SJCRH30 (cell line): ENCODE measurements around the gene CTNNBL1. TPM values are rescaled to one million over a fixed set of nuclear protein-coding genes. Genes with fewer than 3 reads are reported as not detected.

Source experiments
- DNase-seq, 2 experiments: peaks; one replicate each; pipeline ENCODE4 v3.0.0-alpha.2; 2015 to 2020
- H3K27ac ChIP-seq: fragments of 250-450 bp; sonication (Bioruptor Pico); 2 replicates; pipeline ENCODE4 v1.5.1; 2020; ENCODE audit warnings: mild to moderate bottlenecking, moderate library complexity
- H3K27me3 ChIP-seq: fragments of 250-450 bp; sonication (Bioruptor Pico); 2 replicates; pipeline ENCODE4 v1.5.1; 2020; ENCODE audit warnings: mild to moderate bottlenecking, moderate library complexity
- H3K36me3 ChIP-seq: fragments of 250-450 bp; sonication (Bioruptor Pico); 2 replicates; pipeline ENCODE4 v1.5.1; 2020; ENCODE audit warnings: mild to moderate bottlenecking, moderate library complexity
- H3K4me1 ChIP-seq: fragments of 250-450 bp; sonication (Bioruptor Pico); 2 replicates; pipeline ENCODE4 v1.5.1; 2020; ENCODE audit warnings: mild to moderate bottlenecking, moderate library complexity
- H3K4me3 ChIP-seq: fragments of 250-450 bp; sonication (Bioruptor Pico); 2 replicates; pipeline ENCODE4 v1.5.1; 2020; ENCODE audit warnings: mild to moderate bottlenecking, moderate library complexity
- H3K9me3 ChIP-seq: fragments of 250-450 bp; sonication (Bioruptor Pico); replicated peaks from 2 replicates; pipeline ENCODE4 v1.5.1; 2020; ENCODE audit warnings: mild to moderate bottlenecking, moderate library complexity
- total RNA-seq: library from RNA; depleted of rRNA; stranded (reverse); fragments of >200 nt; shearing (Covaris generic); gene quantifications from 2 replicates; pipeline ENCODE4 v1.2.3, GENCODE V29; 2014

CTNNBL1 gene
- total RNA-seq, 1 experiment from 2014 or later: 89.5 TPM

DNA sequence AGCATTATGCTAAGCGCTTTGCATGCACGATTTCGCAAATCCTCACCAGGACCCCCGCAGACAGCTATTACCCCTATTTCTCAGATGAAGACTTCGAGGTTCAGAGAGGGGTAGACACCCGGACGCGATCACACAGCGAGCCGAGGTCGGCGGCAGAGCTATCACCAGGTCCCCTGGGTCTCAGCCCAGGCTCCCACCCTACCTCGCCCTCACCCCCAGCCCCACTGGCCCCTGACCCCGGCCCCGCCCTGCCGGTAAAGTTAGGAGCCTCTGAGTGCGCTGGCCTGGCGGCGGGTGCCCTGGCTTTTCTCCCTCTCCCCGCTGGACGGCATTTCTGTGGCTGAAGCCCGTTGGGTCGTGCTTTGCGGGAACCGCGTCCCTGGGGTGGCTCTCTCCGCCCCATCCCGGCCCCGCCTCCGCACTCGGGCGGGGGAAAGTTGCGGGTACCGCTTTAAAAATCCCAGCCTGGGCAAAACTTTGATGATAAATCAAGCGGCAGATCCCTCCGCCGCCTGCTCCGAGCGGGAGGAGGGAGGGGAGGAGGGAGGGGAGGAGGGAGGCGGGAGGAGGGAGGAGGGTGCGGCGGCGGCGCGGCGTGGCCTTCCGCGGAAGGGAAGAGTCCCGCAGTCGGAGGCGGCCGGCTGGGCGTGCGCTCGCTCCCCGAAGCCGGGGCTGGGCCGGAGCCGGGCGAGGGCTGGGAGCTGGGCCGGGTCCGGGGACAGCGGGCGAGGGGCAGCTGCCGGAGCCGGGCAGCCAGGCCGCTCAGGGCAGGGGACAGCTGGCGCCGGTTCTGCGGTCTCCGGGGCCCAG lies 208.9 kb downstream of the CTNNBL1 start, which contains the start of gene VSTM2L:
Gene VSTM2L, plus strand, starts transcription at position 624 of the 810 bp plus-strand sequence. CDS start 224 bp downstream, outside the sequence.
- no peaks in the 10 kb centered on the region for H3K27me3 ChIP-seq
- no peak for DNase-seq
- H3K27ac ChIP-seq: no peak within 1 kb of the TSS
- no peaks in the 10 kb centered on the region for H3K9me3 ChIP-seq
- H3K36me3 ChIP-seq: no peaks in the 10 kb centered on the region
- peaks cover 7% of the 10 kb centered on the region for H3K4me1 ChIP-seq
- no peak within 1 kb of the TSS for H3K4me3 ChIP-seq

DNA sequence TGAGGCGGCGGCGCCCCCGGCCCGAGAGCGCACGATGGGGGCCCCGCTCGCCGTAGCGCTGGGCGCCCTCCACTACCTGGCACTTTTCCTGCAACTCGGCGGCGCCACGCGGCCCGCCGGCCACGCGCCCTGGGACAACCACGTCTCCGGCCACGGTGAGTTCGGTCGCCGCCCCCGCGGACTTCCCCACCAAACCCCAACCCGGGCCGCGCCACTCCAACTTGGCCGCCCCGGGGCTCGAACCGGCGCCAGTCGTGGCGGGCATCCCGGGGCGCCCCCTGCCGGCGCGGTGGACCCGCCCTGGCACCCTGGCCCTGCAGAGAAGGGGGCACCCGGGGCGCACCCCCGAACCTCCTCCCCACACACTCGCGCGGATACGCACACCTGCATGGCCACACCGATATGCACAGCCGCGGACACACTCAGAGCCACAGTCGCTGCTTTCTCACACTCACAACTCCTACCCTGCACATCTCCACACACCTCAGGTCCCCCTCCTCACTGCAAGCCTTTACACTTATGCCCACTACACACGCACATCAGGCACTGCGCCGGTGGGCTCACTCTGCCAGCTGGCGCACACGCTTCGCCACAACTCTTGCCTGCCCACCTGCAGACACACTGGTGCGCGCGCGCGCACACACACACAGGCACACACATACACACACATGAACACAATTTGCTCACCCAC lies 209.6 kb downstream of the CTNNBL1 start:
- no peak for DNase-seq
- H3K4me1 ChIP-seq: peaks cover 14% of the 10 kb centered on the region
- H3K27me3 ChIP-seq: no peaks in the 10 kb centered on the region
- no peak overlapping the region for H3K4me3 ChIP-seq
- no peaks in the 10 kb centered on the region for H3K36me3 ChIP-seq
- no peak overlapping the region for H3K27ac ChIP-seq
- H3K9me3 ChIP-seq: no peaks in the 10 kb centered on the region

- peaks cover 17% of the 10 kb centered on the region for H3K4me1 ChIP-seq
- DNase-seq: no peak
- H3K27me3 ChIP-seq: no peaks in the 10 kb centered on the region
- H3K9me3 ChIP-seq: no peaks in the 10 kb centered on the region
- H3K36me3 ChIP-seq: no peaks in the 10 kb centered on the region
- H3K27ac ChIP-seq: no peak overlapping the region
- H3K4me3 ChIP-seq: no peak overlapping the region
These were observed 210.3 kb downstream of the CTNNBL1 start for GRCh38 chr20:37904008-37904642.

- Histone ChIP-seq H3K36me3 (no peaks in the 10 kb centered on the region), H3K27me3 (no peaks in the 10 kb centered on the region)
- DNase-seq: no peak
These were observed 211.1 kb downstream of the CTNNBL1 start for GRCh38 chr20:37904845-37905373.

DNA sequence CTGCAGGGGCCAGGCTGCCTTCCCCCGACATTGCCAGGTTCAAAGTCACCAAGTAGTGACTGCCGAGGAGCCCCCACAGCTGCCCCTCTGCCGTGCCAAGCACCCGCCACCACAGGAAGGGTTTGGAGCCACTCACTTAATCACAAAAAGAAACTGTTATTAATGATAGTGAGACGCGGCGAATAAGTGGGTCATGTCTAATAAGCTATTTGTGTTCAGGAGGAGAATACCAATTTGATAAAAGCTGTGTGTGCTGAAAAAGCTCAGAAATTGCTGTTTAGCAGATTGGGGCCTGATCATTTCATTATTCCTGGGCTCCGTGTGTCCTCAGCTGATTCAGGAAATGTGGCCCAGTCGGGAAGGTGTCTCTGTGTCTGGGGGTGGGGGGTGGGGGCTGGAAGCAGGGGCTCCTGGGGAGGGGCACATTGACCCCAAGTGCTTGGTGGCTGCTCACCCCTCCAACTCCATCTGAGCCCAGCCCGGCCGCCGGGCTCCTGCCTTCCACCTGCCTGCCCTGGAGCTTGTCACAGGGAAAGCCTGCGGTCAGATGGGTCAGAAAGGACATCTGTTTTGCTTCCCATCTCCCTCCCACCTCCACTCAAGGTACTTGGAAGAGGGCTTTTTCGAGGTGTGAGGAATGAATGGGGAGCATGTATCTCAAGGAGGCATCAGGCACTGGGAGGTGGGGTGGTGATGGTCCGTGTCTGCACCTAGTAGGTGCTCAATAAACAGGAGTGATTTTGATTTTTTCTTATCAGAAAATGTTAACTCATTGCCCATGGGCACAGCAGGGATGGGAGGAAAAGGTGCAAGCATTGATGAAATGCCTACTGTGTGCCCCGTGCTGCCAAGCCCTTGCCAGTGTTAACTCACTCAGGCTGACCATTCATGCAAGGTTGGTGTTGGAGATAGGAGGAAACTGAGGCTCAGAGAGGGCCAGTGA lies 212.1 kb downstream of the CTNNBL1 start:
- Histone ChIP-seq H3K27ac (no peak overlapping the region), H3K4me1 (peaks cover 17% of the 10 kb centered on the region), H3K9me3 (no peaks in the 10 kb centered on the region), H3K4me3 (no peak overlapping the region), H3K27me3 (no peaks in the 10 kb centered on the region), H3K36me3 (no peaks in the 10 kb centered on the region)
- no peak for DNase-seq

More at GRCh38 chr20:37904845-37905373, 211.1 kb downstream of the CTNNBL1 start:
- H3K27ac ChIP-seq: no peak overlapping the region
- H3K4me3 ChIP-seq: no peak overlapping the region
- no peaks in the 10 kb centered on the region for H3K9me3 ChIP-seq
- H3K4me1 ChIP-seq: peaks cover 17% of the 10 kb centered on the region

DNA sequence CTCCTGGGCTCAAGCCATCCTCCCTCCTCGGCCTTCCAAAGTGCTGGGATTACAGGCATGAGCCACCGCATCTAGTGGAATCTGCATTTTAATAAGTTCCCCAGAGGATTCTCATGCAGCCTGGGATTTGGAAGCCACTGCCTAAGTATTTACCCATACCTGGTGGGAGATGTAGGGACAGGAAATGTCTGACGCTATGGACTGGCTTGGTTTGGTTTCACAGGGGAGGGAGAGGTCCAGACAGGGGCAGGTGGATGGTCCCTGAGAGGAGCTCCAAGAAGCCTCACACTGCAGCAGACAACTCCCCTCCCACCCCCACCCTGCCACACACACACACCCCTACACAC lies 213.5 kb downstream of the CTNNBL1 start:
- Histone ChIP-seq H3K4me3 (no peak overlapping the region), H3K9me3 (no peaks in the 10 kb centered on the region), H3K4me1 (peaks cover 17% of the 10 kb centered on the region), H3K36me3 (no peaks in the 10 kb centered on the region), H3K27ac (no peak overlapping the region), H3K27me3 (peaks cover 4% of the 10 kb centered on the region; the same call in 1 of the 2 replicates)
- DNase-seq: no peak

GRCh38 chr20:37907677-37908401 lies 214.0 kb downstream of the CTNNBL1 start:
- H3K9me3 ChIP-seq: no peaks in the 10 kb centered on the region
- no peaks in the 10 kb centered on the region for H3K36me3 ChIP-seq
- H3K27me3 ChIP-seq: peaks cover 7% of the 10 kb centered on the region; the same call in 1 of the 2 replicates
- peak; percentile 90 for DNase-seq
- H3K27ac ChIP-seq: no peak overlapping the region
- H3K4me3 ChIP-seq: no peak overlapping the region
- H3K4me1 ChIP-seq: peaks cover 17% of the 10 kb centered on the region

GRCh38 chr20:37911261-37911660 lies 217.4 kb downstream of the CTNNBL1 start:
- Histone ChIP-seq H3K4me1 (peaks cover 27% of the 10 kb centered on the region), H3K4me3 (no peak overlapping the region), H3K9me3 (no peaks in the 10 kb centered on the region), H3K27me3 (peaks cover 11% of the 10 kb centered on the region; the same call in 1 of the 2 replicates), H3K27ac (no peak overlapping the region), H3K36me3 (no peaks in the 10 kb centered on the region)
- DNase-seq: no peak

DNA sequence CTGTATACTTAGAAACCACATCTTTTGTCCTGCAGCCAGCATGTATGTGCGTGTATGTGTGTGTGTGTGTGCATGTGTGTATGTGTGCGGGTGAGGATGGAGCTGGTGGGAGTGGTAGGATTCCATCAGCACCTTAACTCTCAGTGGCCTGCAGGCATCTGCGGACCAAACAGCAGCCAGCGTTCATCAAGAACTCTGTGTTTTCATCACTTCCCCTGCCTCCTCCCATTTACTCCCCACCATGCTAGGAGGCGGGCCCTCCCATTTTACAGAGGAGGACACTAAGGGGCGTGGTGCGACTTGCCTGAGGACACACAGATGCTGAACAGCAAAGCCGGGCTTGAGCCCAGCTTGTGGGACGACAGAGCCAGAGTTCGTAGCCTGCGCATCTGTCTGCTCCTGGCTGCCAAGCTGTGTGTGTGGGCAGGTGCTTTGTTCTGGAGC lies 218.0 kb downstream of the CTNNBL1 start:
- no peaks in the 10 kb centered on the region for H3K9me3 ChIP-seq
- H3K36me3 ChIP-seq: no peaks in the 10 kb centered on the region
- H3K4me3 ChIP-seq: no peak overlapping the region
- peak; percentile 64 to 71 for DNase-seq
- H3K27me3 ChIP-seq: peaks cover 11% of the 10 kb centered on the region; the same call in 1 of the 2 replicates
- H3K27ac ChIP-seq: no peak overlapping the region
- peaks cover 29% of the 10 kb centered on the region for H3K4me1 ChIP-seq

DNA sequence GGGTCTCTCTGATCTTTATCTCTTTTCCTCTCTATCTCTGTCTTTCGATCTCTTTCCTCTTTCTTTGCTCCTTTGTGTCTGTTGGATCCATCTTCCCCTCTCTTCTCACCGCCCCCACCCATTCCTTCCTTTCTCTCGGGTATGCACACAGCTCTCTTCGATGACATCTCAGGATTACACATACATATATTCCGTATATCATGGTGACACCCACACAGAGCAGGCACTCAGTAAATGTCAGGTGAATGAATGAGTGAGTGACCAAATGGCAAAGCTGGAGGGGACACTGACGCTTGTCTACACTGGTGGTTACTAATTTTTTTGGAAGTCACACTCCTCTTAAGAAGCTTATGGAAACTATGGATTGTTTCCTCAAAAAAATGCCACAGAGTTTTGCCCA lies 219.0 kb downstream of the CTNNBL1 start:
- no peaks in the 10 kb centered on the region for H3K36me3 ChIP-seq
- DNase-seq: no peak
- no peak overlapping the region for H3K27ac ChIP-seq
- H3K4me1 ChIP-seq: peaks cover 21% of the 10 kb centered on the region
- peaks cover 16% of the 10 kb centered on the region for H3K27me3 ChIP-seq
- no peaks in the 10 kb centered on the region for H3K9me3 ChIP-seq
- no peak overlapping the region for H3K4me3 ChIP-seq

GRCh38 chr20:37913567-37914366 lies 219.9 kb downstream of the CTNNBL1 start:
- Histone ChIP-seq H3K9me3 (no peaks in the 10 kb centered on the region), H3K27me3 (peaks cover 25% of the 10 kb centered on the region), H3K4me3 (no peak overlapping the region), H3K4me1 (peaks cover 13% of the 10 kb centered on the region; the same call in 1 of the 2 replicates), H3K36me3 (no peaks in the 10 kb centered on the region), H3K27ac (no peak overlapping the region)
- peak; percentile 40 to 53 for DNase-seq

DNA sequence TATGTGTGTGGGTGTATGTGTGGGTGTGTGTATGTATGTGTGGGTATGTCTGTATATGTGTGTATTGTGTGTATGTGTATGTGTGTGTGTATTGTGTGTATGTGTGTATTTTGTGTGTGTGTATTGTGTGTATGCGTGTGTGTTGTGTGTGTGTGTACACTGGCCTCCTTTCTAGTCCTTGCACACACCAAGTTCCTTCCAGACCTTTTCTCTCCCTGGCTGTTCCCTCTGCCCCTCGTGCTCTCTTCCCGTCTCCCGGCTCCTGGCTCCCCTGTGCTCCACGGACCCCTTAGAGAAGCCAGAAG lies 220.5 kb downstream of the CTNNBL1 start:
- DNase-seq: no peak
- Histone ChIP-seq H3K4me1 (peaks cover 13% of the 10 kb centered on the region; the same call in 1 of the 2 replicates), H3K4me3 (peak overlapping the region; percentile 56), H3K27me3 (peaks cover 26% of the 10 kb centered on the region), H3K9me3 (no peaks in the 10 kb centered on the region), H3K36me3 (no peaks in the 10 kb centered on the region), H3K27ac (no peak overlapping the region)
